Lung (tissue), 12 donors: ENCODE results near the gene SEPTIN5. TPM values are rescaled to one million over a fixed set of nuclear protein-coding genes. Genes with fewer than 3 reads are reported as not detected.

Experiments used
- ATAC-seq: fragments of 200-7000 bp; cut with Tn5 transposase; one replicate; pipeline ENCODE4 v1.9.1; 2020; ENCODE audit warnings: moderate number of reproducible peaks; ENCODE audit not compliant: insufficient read depth, low FRiP score
- DNase-seq, 3 donors: peaks; one replicate each; pipeline ENCODE4 v3.0.0-alpha.2; 2013 to 2017
- H3K27ac ChIP-seq, 2 donors: one replicate each; pipeline ENCODE4 v1.5.1; 2013; ENCODE audit warnings: mild to moderate bottlenecking in 2 of 2, moderate library complexity in 2 of 2, control low read depth in 1 of 2, inconsistent platforms in 1 of 2, low read depth in 1 of 2, low read length in 1 of 2
- H3K27me3 ChIP-seq, 3 donors: one replicate each; pipeline ENCODE4 v1.5.1; 2013; ENCODE audit warnings: low read length in 2 of 3; ENCODE audit not compliant: control insufficient read depth in 3 of 3, insufficient read depth in 3 of 3
- H3K36me3 ChIP-seq, 4 donors: one replicate each; pipeline ENCODE4 v1.5.1; 2013; ENCODE audit warnings: low read length in 4 of 4, mild to moderate bottlenecking in 1 of 4, moderate library complexity in 1 of 4; ENCODE audit not compliant: control insufficient read depth in 4 of 4, insufficient read depth in 4 of 4
- H3K4me1 ChIP-seq, 5 donors: one replicate each; pipeline ENCODE4 v1.5.1; 2013; ENCODE audit warnings: low read length in 5 of 5, mild to moderate bottlenecking in 2 of 5, moderate library complexity in 1 of 5; ENCODE audit not compliant: control insufficient read depth in 5 of 5, insufficient read depth in 5 of 5
- H3K4me3 ChIP-seq: one replicate; pipeline ENCODE4 v1.5.1; 2013; ENCODE audit warnings: mild to moderate bottlenecking, control low read depth, moderate library complexity
- H3K9ac ChIP-seq, 2 donors: one replicate each; pipeline ENCODE4 v1.5.1; 2013; ENCODE audit warnings: low read length in 2 of 2, control low read depth in 1 of 2; ENCODE audit not compliant: insufficient read depth in 1 of 2
- H3K9me3 ChIP-seq, 4 donors: one replicate each; pipeline ENCODE4 v1.5.1; 2013; ENCODE audit warnings: low read length in 3 of 4, mild to moderate bottlenecking in 1 of 4, moderate library complexity in 1 of 4; ENCODE audit not compliant: control insufficient read depth in 4 of 4, insufficient read depth in 3 of 4
- CTCF ChIP-seq: IDR thresholded peaks from 2 replicates; pipeline ENCODE4 v1.5.1; 2012; ENCODE audit warnings: mild to moderate bottlenecking; ENCODE audit errors: control extremely low read depth, extremely low read depth
- WGBS, 2 donors: extraction: QIAGEN DNeasy Blood & Tissue Kit; methylation state at CpG; one replicate each; pipeline ENCODE4 v1.1.7; 2013; 5-methylcytosine and 5-hydroxymethylcytosine counted together
- polyA plus RNA-seq, 2 donors: library from polyadenylated mRNA; stranded (reverse); fragments of 200-250 nt; gene quantifications; one replicate each; pipeline ENCODE4 v1.2.1, GENCODE V29; 2013
- total RNA-seq, 2 donors: library from RNA; depleted of rRNA in 1 of 2; stranded (reverse); fragments of >200 nt in 1 of 2; gene quantifications; one replicate each; pipeline ENCODE4 v1.2.1, GENCODE V29; 2014 to 2021
- donor health status: control.
- donor health status: control.
- donor health status: Bipolar disorder and iron deficiency.
- donor health status: healthy.
- donor health status: DM: yes; HTN: yes; CAD: no.

Gene SEPTIN5
- total and polyA plus RNA-seq, 4 donors: 10.4 to 32.5 (median 14.2) TPM

- no peak for ATAC-seq
- Histone ChIP-seq H3K4me3 (no peak overlapping the region), H3K36me3 (no peaks in the 10 kb centered on the region), H3K27ac (no peak overlapping the region), H3K27me3 (peaks cover 0 to 4% (median 3%) of the 10 kb centered on the region in 3 donors), H3K9ac (no peak overlapping the region), H3K9me3 (no peaks in the 10 kb centered on the region), H3K4me1 (peaks cover 0 to 8% (median 2%) of the 10 kb centered on the region in 5 donors)
- no peak for DNase-seq
- WGBS, 2 donors: 41 to 85% methylated on average over 7 of the region's 7 CpGs
- no peak for TF ChIP-seq CTCF
Observed at GRCh38 chr22:19686946-19687345, 27.4 kb upstream of the SEPTIN5 start.

- Histone ChIP-seq H3K4me1 (peaks cover 0 to 11% (median 3%) of the 10 kb centered on the region in 5 donors), H3K9ac (no peak overlapping the region), H3K27ac (no peak overlapping the region), H3K36me3 (no peaks in the 10 kb centered on the region), H3K9me3 (no peaks in the 10 kb centered on the region), H3K27me3 (peaks cover 0 to 3% (median 3%) of the 10 kb centered on the region in 3 donors), H3K4me3 (no peak overlapping the region)
- TF ChIP-seq CTCF: no peak
- peak in 2 of 3 donors; percentile 27 to 40 for DNase-seq
- no peak for ATAC-seq
- WGBS, 2 donors: 24 to 40% methylated on average over 22 of the region's 22 CpGs
Observed at GRCh38 chr22:19687561-19688300, 26.6 kb upstream of the SEPTIN5 start.

- H3K4me1 ChIP-seq: peaks cover 0 to 11% (median 3%) of the 10 kb centered on the region in 5 donors
- no peaks in the 10 kb centered on the region for H3K9me3 ChIP-seq
- no peak overlapping the region for H3K4me3 ChIP-seq
- no peak for ATAC-seq
- 42 to 62% methylated on average over 21 of the region's 21 CpGs for WGBS, 2 donors
- peaks cover 0 to 3% (median 2%) of the 10 kb centered on the region in 3 donors for H3K27me3 ChIP-seq
- TF ChIP-seq CTCF: no peak
- DNase-seq: no peak
- H3K27ac ChIP-seq: no peak overlapping the region
- H3K36me3 ChIP-seq: no peaks in the 10 kb centered on the region
- H3K9ac ChIP-seq: no peak overlapping the region
Observed at GRCh38 chr22:19688301-19689290, 25.7 kb upstream of the SEPTIN5 start.
